ENCODE data around the gene GRIN3B. TPM values are rescaled to one million over a fixed set of nuclear protein-coding genes. Genes with fewer than 3 reads are reported as not detected.

Gene GRIN3B
- total and polyA plus RNA-seq, 9 donors = 0.11 to 0.58 (median 0.30) TPM; not detected in 1

- Histone ChIP-seq H3K27ac (ENCODE audit: low read length) (no peak overlapping the region), H3K9me3 (replicated peaks; ENCODE audit: control insufficient read depth, low read depth, low read length) (no peaks in the 10 kb centered on the region), H3K4me1 (ENCODE audit: control insufficient read depth, insufficient read depth, low read length) (peaks cover 9% of the 10 kb centered on the region), H3K4me3 (ENCODE audit: low read length) (no peak overlapping the region), H3K36me3 (ENCODE audit: control insufficient read depth, insufficient read depth, low read length) (peaks cover 73% of the 10 kb centered on the region), H3K27me3 (ENCODE audit: control insufficient read depth, insufficient read depth, low read length) (peaks cover 9% of the 10 kb centered on the region)
- DNase-seq = no peak
- 91% methylated on average over 20 of the region's 23 CpGs for WGBS (ENCODE audit: insufficient coverage)
These were observed 9.5 kb upstream of the GRIN3B start for GRCh38 chr19:990746-991145.

- H3K27me3 ChIP-seq (ENCODE audit: control insufficient read depth, insufficient read depth, low read length) = peaks cover 15% of the 10 kb centered on the region
- DNase-seq = no peak
- no peak overlapping the region for H3K4me3 ChIP-seq (ENCODE audit: low read length)
- H3K27ac ChIP-seq (ENCODE audit: low read length) = no peak overlapping the region
- WGBS (ENCODE audit: insufficient coverage) = 82% methylated on average over 14 of the region's 47 CpGs
- H3K4me1 ChIP-seq (ENCODE audit: control insufficient read depth, insufficient read depth, low read length) = peaks cover 16% of the 10 kb centered on the region
- H3K9me3 ChIP-seq (replicated peaks; ENCODE audit: control insufficient read depth, low read depth, low read length) = no peaks in the 10 kb centered on the region
- H3K36me3 ChIP-seq (ENCODE audit: control insufficient read depth, insufficient read depth, low read length) = peaks cover 67% of the 10 kb centered on the region
These were observed 8.9 kb upstream of the GRIN3B start for GRCh38 chr19:991174-991931.

GRCh38 chr19:991932-992669, 8.1 kb upstream of the GRIN3B start:
- Histone ChIP-seq H3K4me3 (ENCODE audit: low read length) (no peak overlapping the region), H3K4me1 (ENCODE audit: control insufficient read depth, insufficient read depth, low read length) (peaks cover 18% of the 10 kb centered on the region), H3K36me3 (ENCODE audit: control insufficient read depth, insufficient read depth, low read length) (peaks cover 60% of the 10 kb centered on the region), H3K27me3 (ENCODE audit: control insufficient read depth, insufficient read depth, low read length) (peaks cover 23% of the 10 kb centered on the region), H3K9me3 (replicated peaks; ENCODE audit: control insufficient read depth, low read depth, low read length) (no peaks in the 10 kb centered on the region), H3K27ac (ENCODE audit: low read length) (no peak overlapping the region)
- no peak for DNase-seq
- 88% methylated on average over 22 of the region's 42 CpGs for WGBS (ENCODE audit: insufficient coverage)

DNA sequence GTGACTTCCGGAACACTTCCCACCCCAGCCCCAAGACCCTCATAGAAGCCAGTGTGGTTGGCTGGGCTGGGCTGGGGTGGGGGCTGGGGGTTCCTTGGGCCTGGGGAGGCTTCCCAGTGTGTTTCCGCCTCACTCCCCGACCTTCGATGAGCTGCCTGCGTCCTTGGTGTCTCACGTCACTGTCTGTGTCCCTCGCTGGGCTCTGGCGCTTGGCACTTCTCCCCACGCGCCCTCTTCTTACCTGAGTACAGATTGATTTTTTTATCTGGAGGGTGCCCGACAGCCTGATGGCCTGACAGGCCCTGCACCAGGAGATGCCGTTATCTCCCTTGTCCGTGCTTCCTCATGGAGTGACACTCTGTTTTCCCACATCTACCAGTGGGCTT, 7.6 kb upstream of the GRIN3B start:
- H3K4me1 ChIP-seq (ENCODE audit: control insufficient read depth, insufficient read depth, low read length) = peaks cover 18% of the 10 kb centered on the region
- DNase-seq = no peak
- no peak overlapping the region for H3K27ac ChIP-seq (ENCODE audit: low read length)
- no peak overlapping the region for H3K4me3 ChIP-seq (ENCODE audit: low read length)
- H3K27me3 ChIP-seq (ENCODE audit: control insufficient read depth, insufficient read depth, low read length) = peaks cover 28% of the 10 kb centered on the region
- H3K9me3 ChIP-seq (replicated peaks; ENCODE audit: control insufficient read depth, low read depth, low read length) = no peaks in the 10 kb centered on the region
- 90% methylated on average over 6 of the region's 13 CpGs for WGBS (ENCODE audit: insufficient coverage)
- H3K36me3 ChIP-seq (ENCODE audit: control insufficient read depth, insufficient read depth, low read length) = peaks cover 56% of the 10 kb centered on the region

DNA sequence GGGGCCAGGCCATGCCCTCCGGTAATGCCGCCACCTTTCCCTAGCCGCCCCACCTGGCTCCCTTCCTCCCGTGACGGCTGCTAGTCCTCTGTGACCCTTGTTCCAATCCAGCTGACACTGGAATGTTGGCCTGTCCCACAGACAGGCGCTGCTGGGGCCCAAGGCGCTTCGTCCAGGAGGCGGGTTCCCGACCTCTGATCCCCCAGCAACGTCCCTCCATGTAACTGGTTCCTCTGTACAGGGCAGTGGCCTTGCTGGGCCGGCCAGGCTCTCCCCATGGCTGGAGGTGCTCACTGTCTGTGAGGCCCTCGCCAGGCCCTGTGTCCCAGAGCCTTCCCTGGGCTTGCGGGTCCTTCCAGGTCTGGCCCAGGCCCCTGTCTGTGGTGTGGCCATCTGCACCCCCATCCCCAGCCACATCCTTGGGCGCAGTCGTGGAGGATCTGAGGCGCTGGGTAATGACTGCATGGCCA, 6.8 kb upstream of the GRIN3B start:
- Histone ChIP-seq H3K4me1 (ENCODE audit: control insufficient read depth, insufficient read depth, low read length) (peaks cover 18% of the 10 kb centered on the region), H3K36me3 (ENCODE audit: control insufficient read depth, insufficient read depth, low read length) (peaks cover 54% of the 10 kb centered on the region), H3K9me3 (replicated peaks; ENCODE audit: control insufficient read depth, low read depth, low read length) (no peaks in the 10 kb centered on the region), H3K4me3 (ENCODE audit: low read length) (no peak overlapping the region), H3K27ac (ENCODE audit: low read length) (no peak overlapping the region), H3K27me3 (ENCODE audit: control insufficient read depth, insufficient read depth, low read length) (peaks cover 36% of the 10 kb centered on the region)
- no peak for DNase-seq
- WGBS (ENCODE audit: insufficient coverage) = 82% methylated on average over 17 of the region's 17 CpGs

GRCh38 chr19:993831-994393, 6.3 kb upstream of the GRIN3B start:
- peaks cover 41% of the 10 kb centered on the region for H3K27me3 ChIP-seq (ENCODE audit: control insufficient read depth, insufficient read depth, low read length)
- no peak overlapping the region for H3K27ac ChIP-seq (ENCODE audit: low read length)
- peaks cover 50% of the 10 kb centered on the region for H3K36me3 ChIP-seq (ENCODE audit: control insufficient read depth, insufficient read depth, low read length)
- no peaks in the 10 kb centered on the region for H3K9me3 ChIP-seq (replicated peaks; ENCODE audit: control insufficient read depth, low read depth, low read length)
- 82% methylated on average over 43 of the region's 43 CpGs for WGBS (ENCODE audit: insufficient coverage)
- DNase-seq = no peak
- H3K4me3 ChIP-seq (ENCODE audit: low read length) = no peak overlapping the region
- H3K4me1 ChIP-seq (ENCODE audit: control insufficient read depth, insufficient read depth, low read length) = peaks cover 18% of the 10 kb centered on the region

- H3K27me3 ChIP-seq (ENCODE audit: control insufficient read depth, insufficient read depth, low read length) = peaks cover 47% of the 10 kb centered on the region
- DNase-seq = no peak
- 84% methylated on average over 18 of the region's 18 CpGs for WGBS (ENCODE audit: insufficient coverage)
These were observed 5.7 kb upstream of the GRIN3B start for GRCh38 chr19:994516-994915.

GRCh38 chr19:995051-995827, 5.0 kb upstream of the GRIN3B start:
- DNase-seq = no peak
- peaks cover 53% of the 10 kb centered on the region for H3K27me3 ChIP-seq (ENCODE audit: control insufficient read depth, insufficient read depth, low read length)
- WGBS (ENCODE audit: insufficient coverage) = 69% methylated on average over 17 of the region's 26 CpGs

More at GRCh38 chr19:994516-994915, 5.7 kb upstream of the GRIN3B start:
- H3K36me3 ChIP-seq (ENCODE audit: control insufficient read depth, insufficient read depth, low read length) = peaks cover 45% of the 10 kb centered on the region
- H3K4me3 ChIP-seq (ENCODE audit: low read length) = no peak overlapping the region
- peaks cover 18% of the 10 kb centered on the region for H3K4me1 ChIP-seq (ENCODE audit: control insufficient read depth, insufficient read depth, low read length)
- no peak overlapping the region for H3K27ac ChIP-seq (ENCODE audit: low read length)
- H3K9me3 ChIP-seq (replicated peaks; ENCODE audit: control insufficient read depth, low read depth, low read length) = no peaks in the 10 kb centered on the region

DNA sequence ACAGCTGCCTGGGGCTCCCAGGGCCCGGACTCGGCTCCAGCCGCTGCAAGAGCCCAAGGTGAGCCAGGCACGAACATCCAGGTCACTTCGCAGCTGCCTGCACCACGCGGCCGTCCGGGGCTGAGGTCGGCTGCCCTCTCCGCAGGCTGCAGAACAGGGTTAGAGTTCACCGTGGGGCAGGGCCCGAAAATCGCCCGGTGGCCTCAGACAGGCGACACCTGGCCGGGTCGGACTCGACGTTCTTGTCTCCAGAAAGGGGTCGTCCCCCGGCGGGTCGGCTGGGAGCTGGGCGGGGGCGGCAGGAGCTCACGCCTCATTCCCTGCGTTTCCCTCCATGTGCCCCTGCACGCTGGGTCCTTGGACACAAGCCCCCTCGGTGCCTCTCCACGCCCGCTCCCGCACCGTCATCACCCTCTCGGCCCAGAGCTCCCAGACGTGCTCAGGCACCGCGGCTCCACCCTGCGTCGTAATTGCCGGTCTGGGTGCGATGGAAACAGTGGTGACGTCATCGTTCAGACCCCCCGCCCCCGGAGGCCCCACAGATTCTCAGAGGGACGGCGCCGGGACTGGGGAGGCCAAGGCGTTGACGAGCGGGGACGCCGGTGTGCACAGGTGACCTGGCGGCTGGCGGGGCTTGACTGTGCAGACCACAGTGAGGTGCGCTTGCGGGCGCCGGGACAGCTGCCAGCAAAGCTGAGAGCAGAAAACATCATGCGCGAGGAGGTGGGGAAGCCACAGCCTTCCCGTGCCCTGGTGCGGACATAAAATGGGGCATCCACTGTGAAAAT, 4.0 kb upstream of the GRIN3B start:
- Histone ChIP-seq H3K9me3 (replicated peaks; ENCODE audit: control insufficient read depth, low read depth, low read length) (no peaks in the 10 kb centered on the region), H3K27ac (ENCODE audit: low read length) (no peak overlapping the region), H3K4me3 (ENCODE audit: low read length) (no peak overlapping the region), H3K4me1 (ENCODE audit: control insufficient read depth, insufficient read depth, low read length) (peaks cover 24% of the 10 kb centered on the region), H3K27me3 (ENCODE audit: control insufficient read depth, insufficient read depth, low read length) (peaks cover 59% of the 10 kb centered on the region), H3K36me3 (ENCODE audit: control insufficient read depth, insufficient read depth, low read length) (peaks cover 29% of the 10 kb centered on the region)
- WGBS (ENCODE audit: insufficient coverage) = 5% methylated on average over 62 of the region's 64 CpGs
- DNase-seq = no peak

More at GRCh38 chr19:995051-995827, 5.0 kb upstream of the GRIN3B start:
- Histone ChIP-seq H3K27ac (ENCODE audit: low read length) (no peak overlapping the region), H3K9me3 (replicated peaks; ENCODE audit: control insufficient read depth, low read depth, low read length) (no peaks in the 10 kb centered on the region), H3K4me1 (ENCODE audit: control insufficient read depth, insufficient read depth, low read length) (peaks cover 18% of the 10 kb centered on the region), H3K4me3 (ENCODE audit: low read length) (no peak overlapping the region), H3K36me3 (ENCODE audit: control insufficient read depth, insufficient read depth, low read length) (peaks cover 38% of the 10 kb centered on the region)

All from muscle of leg (tissue), 11 donors.